ENCODE measurements around the gene FPR2.
A peak's percentile ranks its signal among the peaks of the same experiment; 100 is the strongest.
"Not testable (repeated sequence)": the region's sequence is repeated elsewhere in the genome, so short reads cannot be mapped to it uniquely, and the experiment has no call there.

The FPR2 gene

DNA sequence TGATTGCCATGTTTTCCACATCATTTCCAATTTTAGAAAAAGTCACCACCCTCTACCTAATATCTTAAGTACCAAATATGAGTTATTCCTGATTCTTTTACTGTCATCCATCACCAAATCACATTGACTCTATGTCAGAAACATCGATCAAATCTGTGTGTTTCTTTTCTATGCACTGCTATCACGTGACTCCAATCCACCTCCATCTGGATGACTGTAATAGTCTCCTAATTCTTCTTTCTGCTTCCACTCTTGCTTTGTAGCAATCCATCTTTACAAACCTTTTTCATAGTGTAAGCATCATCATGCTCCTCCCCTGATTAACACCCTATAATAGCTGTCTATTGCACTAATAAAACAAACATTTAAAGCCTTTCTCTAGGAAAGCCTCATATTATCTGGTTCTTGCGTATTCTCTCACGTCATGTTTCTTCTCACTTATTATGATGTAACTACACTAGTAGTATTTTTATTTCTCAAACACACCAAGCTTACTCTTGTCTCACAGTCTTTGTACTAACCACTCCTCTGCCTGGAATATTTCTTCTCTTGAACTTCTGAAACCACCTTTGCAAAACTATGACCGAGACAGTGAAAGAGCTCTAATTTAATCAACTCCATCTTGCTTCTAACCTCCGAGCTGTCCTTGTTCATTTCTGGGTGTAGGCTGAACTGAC, 23.3 kb downstream of the FPR2 start:
- no peak for DNase-seq (ENCODE audit: low read depth)

DNA sequence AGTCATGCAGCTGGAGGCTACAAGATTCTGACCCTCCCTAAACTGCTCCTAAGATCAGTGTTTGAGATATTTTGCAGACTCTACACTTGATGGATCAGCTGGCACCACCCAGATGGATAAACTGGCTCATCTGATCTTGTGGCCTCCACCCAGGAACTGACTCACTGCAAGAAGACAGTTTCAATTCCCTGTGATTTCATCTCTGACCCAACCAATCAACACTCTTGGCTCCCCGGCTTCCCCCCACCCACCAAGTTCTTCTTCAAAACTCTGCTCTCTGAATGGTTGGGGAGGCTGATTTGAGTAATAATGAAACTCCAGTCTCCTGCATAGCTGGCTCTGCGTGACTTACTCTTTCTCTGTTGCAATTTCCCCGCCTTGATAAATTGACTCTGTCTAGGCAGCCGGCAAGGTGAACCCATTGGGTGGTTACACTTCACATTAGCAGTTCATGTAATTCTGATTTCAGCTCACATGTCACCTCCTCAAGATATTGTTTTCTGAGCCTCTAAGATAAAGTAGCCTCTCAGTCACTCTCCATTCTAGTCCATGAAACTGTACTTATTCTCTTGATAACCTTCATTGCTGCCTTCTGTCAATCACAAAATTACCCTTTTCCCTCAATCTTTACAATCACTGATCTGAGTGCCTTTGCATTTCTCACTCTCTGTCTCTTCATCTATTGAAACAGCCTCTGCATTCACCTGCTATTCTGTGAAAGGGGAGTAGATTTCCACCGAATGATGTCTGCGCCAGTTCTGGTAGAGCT, 24.1 kb downstream of the FPR2 start:
- peak; percentile 79 for DNase-seq (ENCODE audit: low read depth)

DNA sequence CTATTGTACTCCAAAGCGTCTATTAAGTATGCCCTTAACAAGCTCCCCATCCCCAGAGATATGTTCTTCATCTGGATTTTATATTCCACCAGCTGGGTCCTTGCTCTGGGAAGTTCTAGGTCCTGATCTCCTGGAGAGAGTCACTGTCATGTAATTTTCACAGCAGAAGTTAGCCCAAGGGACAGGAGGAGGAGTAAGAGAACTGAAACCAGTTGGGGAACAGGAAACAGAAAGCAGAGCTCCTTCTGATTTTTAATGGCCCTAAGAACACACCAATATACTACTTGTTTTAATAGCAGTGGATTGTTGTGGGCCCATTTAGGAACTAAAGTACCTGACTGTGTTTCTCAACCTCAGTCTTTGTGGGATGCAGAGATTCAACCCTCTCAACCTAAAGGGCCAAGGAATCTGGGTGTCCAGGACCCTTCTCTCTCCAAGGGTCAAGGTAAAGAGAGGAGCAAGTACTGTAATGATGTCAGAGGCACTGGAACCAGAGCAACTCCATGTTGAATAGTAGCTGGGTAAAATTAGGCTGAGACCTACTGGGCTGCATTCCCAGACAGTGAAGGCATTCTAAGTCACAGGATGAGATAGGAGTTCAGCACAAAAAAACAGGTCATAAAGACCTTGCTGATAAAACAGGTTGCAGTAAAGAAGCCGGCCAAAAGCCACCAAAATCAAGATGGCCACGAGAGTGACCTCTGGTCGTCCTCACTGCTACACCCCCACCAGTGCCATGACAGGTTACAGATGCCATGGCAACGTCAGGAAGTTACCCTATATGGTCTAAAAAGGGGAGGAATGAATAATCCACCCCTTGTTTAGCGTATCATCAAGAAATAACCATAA, 25.9 kb downstream of the FPR2 start:
- DNase-seq (ENCODE audit: low read depth): no peak

DNA sequence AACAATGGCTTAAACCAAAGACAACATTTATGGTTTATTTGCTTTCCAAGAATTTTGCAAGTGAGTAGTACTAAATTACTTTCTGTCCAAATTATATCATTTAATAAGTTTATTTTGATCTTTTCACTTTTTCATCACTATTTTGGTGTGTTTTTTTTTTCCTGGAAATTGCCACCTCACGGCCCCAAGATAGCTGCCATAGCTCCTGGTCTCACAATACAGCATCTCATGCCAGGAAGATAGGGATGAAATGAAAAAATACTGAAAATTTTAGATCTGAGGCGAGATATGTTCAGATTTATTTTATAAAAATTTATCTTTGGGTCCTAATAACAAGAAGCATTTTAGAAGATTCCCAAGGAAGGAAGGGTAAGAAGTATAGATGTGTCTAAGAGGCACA, 27.0 kb downstream of the FPR2 start:
- DNase-seq (ENCODE audit: low read depth): no peak

DNA sequence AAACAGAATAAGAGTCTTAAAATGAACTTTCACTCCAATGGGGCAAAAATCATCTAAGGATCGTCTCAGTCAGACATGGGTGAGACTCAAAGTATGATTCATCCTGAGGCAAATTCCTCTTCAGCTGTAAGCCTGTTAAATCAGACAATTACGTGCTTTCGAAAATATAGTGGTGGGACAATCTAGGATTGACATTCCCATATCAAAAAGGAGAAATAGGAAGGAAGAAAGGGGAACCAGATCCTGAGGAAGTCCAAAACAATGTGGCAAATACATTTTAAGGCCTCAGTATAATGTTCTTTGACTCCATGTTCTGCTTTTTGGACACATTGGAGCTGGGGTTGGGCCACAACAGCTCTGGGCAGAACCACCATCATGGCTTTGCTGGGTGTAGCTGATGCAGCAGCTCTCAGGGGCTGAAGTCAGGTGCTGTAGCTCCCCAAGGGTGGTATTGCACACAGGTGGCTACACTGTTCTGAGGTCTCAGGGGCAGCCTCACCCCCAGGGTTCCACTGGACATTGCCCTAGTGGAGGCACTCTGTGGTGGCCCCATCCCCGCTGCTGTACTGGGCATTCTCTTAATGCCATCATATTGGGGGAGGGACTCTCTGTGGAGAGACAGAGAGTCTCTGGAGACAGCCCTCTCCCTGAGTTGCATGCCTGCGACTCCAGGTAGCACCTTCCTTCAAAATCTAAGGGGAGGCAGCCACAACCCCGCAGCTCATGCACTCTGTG, 28.2 kb downstream of the FPR2 start:
- DNase-seq (ENCODE audit: low read depth): no peak

DNA sequence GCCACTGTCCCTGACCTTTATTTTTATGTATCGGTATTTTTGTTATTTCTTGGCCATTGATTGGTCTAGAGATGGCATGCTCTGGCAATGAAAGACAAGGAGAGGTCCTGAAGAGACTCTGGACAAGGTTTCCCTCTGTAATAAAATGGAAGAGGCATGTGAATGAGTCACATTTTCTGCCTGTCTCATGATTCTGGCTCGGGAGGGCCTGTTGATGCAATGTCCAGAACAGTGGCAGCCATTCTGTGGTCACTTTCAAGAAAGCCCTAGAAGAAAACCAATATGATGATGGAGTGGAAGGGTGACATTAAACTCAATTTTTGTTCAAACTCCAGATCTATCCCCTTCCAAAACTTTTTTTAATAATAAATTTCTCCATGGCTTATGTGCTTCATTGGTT, 32.0 kb downstream of the FPR2 start:
- no peak for DNase-seq (ENCODE audit: low read depth)

DNA sequence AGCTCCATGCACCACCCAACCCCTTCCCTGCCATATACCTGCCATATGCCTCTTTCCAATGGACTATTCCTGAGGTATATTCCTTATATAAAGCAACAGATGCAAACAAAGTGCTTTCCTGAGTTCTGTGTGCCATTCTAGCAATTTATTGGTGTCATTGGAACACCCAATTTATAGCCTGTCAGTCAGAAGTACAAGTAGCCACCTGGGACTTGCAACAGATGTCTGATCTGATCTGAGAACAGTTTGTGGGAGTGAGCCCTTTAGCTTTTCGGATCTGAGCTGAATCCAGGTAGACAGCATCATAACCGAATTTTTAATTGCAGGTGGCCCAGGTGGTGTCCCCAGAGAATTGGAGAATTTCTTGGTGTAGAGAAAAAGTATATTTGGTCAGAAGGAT, 33.0 kb downstream of the FPR2 start:
- DNase-seq (ENCODE audit: low read depth): no peak

DNA sequence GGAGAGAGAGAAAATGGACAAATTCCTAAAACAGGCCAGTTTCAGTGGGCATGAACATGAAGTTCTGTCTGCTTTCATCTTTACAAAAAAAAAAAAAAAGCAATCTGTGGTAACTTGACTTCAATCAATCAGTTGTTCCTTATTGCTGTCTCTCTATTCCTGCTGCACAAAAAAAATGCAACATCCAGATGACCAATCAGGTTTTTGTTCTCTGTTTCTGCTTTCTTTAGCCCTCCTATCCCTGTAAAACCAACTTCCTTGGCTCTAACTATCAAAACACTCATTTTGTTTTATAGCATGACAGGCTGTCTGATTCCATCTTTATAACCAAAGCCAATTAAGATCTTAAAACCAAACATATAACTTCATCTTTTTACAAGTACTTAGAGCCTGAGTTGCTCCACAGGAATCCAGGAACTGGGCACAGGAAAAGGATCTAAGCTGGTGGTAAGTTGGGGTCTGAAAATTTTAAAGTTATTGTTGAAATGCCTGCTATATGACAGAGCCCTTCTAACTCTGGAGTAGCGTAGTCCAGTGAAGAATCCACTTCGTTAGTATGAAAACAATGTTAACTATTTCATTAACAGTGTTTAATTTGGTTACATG, 34.0 kb downstream of the FPR2 start, which contains the start of gene FPR3:
Gene FPR3 (plus strand): TSS at position 273 of the 606 bp plus-strand sequence. CDS start 28,592 bp downstream, outside the sequence.
- DNase-seq (ENCODE audit: low read depth): no peak

DNA sequence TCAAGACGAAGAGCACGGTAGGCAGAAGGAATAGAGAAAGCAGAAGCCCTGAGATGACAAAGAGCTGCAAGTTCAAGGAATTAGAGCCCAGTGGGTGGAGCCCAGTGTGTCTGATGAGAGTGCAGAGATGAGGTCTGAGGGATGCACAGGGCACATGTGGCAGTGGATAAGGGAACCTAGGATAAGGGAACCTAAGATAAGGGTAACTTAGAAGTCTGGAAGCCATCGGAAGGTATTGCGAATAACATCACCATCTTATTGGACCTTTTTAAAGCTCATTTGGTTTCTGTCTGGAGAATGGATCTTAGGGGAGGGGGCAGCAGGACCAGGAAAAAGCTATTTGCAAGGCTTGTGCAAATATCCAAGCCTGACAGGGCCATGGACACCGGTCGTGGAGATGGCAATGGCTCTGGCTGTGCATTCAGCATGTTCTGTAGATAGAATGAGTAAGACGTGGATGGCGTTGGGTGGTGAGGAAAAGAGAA, 35.3 kb downstream of the FPR2 start:
- no peak for DNase-seq (ENCODE audit: low read depth)

DNA sequence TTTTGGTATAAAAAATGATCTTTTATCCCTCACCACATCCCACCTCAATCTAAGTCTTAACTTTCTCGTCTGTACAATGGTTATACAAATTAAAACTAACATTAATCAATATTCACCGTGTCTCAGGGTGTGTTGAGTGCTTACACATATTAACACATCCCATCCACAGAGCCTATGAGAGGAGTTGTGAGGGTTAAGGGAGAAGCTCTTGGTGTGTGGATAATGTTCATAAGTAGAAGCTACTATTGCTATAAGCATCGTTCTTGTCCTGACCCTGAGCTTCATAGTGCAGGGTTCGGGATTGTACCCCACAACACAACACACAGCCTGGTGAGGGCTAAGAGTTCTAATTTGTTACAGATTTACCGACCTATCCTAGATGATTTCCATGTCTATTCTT, 36.5 kb downstream of the FPR2 start:
- no peak for DNase-seq (ENCODE audit: low read depth)

DNA sequence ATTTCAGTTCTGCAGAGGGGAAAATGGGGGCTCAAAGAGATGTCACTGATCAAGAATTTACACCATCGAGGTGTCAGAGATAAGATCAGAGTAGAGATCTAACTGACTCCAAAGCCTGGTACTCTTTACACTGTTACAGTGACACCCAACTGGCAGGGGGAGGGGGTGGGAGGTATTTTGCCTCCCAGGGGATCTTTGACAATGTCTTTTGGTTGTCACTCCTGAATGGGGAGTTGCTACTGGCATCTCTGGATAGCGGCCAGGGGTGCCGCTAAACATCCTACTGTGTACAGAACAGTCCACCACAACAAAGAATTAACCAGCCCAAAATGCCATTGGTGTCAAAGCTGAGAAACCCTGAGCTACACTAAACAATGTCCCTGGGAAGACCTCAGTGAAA, 37.1 kb downstream of the FPR2 start:
- DNase-seq (ENCODE audit: low read depth): no peak

DNA sequence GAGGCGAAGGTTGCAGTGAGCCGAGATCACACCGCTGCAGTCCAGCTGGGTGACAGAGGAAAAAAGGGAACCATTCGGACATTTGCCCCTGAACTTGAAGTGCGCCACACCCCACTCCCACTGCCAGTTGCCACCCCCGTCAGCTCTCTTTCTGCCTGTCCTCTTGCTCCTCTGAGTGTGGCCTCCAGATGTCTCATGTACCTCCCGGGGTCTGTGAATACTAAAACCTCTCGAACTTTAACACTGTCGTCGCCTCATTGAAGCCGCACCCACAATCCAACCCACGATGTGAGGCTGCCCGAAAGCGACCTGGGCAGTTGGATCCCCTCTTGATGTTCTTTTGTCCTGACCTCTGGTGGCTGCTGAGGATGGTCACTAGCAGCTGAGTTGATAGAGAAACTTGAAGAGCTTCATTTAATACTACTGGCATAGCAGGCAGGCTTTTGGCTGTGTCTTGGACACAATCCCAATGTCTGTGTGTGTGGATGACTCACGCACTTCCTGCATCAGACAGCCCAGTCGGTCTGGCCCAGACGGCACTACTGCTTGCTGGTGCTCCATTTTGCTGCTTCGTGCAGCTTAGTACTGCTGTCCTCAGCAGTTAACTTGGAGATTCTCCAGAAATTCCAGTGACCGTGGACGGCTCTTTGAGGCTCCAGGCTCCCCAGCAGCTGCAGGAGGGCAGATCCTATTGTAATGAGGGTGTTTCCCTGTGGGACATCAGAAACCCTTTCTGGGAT, 38.2 kb downstream of the FPR2 start:
- DNase-seq (ENCODE audit: low read depth): peak; percentile 99

DNA sequence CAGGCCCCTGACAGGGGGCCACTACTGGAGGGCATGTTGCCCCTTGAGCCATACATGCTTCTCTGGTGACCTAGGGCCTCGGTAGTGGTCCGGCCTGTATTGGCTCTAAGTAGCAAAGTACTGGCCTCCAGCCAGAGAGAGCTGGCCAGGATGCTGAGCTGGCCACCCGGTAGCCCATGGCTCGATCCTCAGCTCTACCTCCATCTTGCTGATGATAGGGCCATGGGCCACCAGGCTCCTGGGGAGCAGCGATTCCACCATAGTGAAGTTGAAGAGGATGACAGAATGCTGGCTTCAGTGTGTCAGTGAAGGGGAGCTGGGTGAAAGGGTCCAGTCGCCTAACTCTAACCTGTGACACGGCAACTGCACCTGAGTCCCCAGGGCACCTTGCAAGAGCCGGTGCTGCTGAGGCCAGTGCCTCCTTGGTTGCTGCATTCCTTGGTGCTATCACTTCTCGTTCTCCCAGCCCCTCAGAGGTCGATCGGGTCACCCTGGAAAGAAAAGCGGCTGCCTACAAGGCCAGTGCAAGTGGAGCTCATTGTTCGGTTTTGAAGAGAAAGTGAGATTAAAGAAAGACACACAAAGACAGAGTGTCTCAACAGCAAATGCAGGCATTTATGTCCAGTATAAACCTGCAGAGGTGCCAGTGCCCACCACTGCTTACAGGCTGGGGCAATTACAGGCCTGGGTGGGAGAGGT, 38.9 kb downstream of the FPR2 start:
- DNase-seq (ENCODE audit: low read depth): no peak

DNA sequence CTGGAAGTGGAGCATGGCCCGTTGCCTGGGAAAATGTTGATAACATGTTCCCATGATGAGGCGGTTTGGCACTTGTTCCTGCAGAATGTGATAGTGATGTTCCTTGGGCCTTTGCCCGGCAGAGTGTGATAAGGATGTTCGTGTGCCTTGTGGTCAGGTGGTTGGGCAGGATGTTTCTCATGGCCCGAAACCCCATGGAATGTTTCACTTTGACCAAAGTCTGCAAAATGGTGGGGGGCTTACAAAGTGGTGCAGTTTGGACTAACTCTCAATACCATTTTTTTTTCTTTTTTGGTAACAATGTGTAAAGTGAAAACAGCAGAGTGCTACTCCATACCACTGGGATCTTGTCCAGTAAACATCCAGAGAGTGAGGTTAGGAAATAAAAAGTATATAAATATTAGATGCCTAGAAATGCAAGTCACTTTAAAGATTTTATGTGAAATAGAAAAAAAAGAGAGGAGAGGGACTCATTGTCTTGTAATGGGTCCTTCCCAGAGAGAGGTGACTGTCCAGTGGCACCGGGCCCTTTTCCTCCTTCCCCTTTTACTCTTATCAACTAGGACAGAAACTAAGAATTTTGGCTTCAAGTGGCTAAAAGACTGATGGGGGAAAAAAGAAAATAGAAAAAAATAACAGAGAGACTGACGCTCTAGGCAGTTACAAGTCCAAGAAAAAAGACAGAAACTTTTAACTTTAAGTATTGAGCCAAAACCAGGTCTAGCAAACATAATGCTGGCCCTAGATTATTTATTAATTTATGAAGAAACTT, 39.7 kb downstream of the FPR2 start:
- DNase-seq (ENCODE audit: low read depth): peak; percentile 72

DNA sequence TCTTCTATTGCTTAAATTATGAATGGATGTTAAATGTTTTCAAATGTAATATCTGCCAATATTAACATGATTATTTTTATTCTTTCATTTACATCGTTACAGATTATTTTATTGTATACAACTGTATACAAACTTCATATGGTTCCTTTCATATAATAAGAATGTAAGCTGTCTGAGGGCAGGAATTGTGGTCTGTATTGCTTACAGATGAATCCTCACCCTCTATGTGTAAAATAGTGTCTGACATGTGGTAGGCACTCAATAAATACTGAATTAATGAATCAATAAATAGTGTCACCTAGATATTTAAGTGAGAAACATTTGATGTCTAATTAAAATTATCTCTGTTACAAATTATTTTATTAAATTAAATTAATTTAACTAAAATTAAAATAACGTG, 41.8 kb downstream of the FPR2 start:
- DNase-seq (ENCODE audit: low read depth): no peak

DNA sequence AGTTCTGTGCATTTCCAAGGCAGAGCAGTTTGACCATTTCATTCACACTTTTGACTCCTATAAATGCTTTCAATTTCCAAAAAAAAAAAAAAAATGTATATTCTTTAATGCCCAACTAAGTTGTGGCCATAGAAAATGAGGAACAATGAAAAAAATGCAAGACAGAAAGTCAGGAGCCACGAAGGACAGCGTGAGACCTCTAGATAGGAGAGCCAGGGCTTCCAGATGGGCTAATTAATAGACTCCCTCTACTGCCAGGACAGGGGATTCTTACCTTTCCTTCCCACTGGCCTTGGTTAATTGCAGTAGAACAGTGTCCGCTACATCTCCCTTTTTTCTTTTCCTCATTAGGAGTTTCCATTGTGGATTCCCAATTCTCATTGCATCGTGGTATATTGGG, 42.5 kb downstream of the FPR2 start:
- DNase-seq (ENCODE audit: low read depth): no peak

DNA sequence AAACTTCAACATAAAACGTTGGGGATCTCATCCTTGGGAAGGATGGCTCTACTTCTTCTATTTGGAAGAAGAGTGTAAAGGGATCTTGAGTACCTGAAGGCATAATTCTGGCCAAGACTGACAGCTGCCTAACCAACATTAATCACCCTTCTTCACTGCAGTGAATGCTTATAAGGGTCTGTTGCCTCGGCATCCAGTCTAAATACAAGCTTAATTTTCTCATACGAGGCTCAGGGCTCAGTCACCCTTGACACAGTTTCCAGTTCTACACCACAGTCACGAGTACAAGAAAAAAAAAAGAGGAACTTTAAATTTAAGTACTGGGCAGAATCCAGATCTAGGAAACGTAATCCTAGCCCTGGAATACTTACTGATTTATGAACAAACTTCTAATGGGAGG, 43.0 kb downstream of the FPR2 start:
- DNase-seq (ENCODE audit: low read depth): no peak

DNA sequence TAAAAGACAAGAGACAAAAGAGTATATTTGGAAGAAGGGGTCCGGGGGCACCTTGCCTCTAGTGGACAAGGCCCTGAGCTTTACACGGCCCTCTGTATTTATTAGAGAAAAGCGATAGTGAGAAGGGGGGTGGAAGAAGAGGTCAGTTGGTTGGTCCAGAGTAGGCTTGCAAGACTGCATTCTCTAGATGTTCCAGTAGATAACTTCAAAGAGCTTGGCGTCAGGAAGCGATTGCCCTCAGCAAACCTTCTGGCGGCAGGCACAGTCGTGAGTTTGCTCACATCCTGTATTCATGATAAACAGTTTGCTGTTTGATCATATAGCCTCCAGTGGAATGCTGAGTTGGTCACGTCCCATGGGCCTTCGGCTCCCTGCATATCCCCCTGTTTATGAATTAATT, 43.8 kb downstream of the FPR2 start:
- peak; percentile 36 for DNase-seq (ENCODE audit: low read depth)

DNA sequence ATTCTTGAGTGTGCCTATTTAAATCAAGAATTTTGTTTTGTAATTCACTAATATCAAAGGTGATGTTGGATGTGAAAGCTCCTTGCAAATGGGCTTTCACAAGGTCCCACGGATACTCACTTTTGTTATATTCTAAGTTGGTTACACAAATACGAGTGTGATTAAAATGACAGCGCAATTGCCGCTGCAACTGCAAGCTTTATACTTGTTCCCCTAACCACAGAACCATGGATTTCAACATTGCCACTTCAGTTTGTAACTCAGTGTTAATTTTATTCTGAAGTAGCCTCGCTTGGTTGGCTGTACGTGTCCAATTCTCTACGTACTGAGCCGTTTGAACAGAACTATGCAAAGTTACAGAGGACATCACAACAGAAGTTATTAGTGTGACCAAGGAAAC, 44.4 kb downstream of the FPR2 start:
- DNase-seq (ENCODE audit: low read depth): not testable (repeated sequence)

Data from iris pigment epithelial cell (primary cell).